ENCODE results near the gene PSMA4. TPM values are rescaled to one million over a fixed set of nuclear protein-coding genes. Genes with fewer than 3 reads are reported as not detected.
A peak's percentile ranks its signal among the peaks of the same experiment; 100 is the strongest.
"Not testable (repeated sequence)": the region's sequence is repeated elsewhere in the genome, so short reads cannot be mapped to it uniquely, and the experiment has no call there.

PSMA4 gene
- total and polyA plus RNA-seq, 2 of the 8 experiments (the other 6 are each of a cell fraction or from before 2014, with no cell fraction given) = 348 to 445 TPM

DNA sequence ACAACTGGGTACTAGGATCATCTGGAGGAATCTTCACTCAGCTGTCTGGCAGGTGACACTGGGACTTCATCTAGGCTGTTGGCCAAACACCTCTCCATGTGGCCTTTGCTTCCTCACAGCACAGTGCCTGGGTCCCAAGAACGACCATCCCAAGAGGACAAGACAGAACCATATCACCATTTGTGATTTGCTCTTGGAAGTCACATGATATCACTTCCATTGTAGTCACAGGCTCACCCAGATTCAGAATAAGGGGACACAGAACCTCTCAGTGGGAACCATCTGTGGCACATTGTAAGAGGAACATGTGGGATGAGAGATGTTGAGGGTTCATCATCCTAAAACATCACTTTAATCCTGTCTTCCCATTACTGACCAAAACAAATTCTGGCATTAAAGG is 1.9 kb upstream of the PSMA4 start (continued):
- TF ChIP-seq, protein P1, sequence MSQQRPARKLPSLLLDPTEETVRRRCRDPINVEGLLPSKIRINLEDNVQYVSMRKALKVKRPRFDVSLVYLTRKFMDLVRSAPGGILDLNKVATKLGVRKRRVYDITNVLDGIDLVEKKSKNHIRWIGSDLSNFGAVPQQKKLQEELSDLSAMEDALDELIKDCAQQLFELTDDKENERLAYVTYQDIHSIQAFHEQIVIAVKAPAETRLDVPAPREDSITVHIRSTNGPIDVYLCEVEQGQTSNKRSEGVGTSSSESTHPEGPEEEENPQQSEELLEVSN (IDR thresholded peaks at IDR 0.05) = no peak
- no peak for TF ChIP-seq CHD2 (IDR thresholded peaks at IDR 0.05; ENCODE audit: low read length)

DNA sequence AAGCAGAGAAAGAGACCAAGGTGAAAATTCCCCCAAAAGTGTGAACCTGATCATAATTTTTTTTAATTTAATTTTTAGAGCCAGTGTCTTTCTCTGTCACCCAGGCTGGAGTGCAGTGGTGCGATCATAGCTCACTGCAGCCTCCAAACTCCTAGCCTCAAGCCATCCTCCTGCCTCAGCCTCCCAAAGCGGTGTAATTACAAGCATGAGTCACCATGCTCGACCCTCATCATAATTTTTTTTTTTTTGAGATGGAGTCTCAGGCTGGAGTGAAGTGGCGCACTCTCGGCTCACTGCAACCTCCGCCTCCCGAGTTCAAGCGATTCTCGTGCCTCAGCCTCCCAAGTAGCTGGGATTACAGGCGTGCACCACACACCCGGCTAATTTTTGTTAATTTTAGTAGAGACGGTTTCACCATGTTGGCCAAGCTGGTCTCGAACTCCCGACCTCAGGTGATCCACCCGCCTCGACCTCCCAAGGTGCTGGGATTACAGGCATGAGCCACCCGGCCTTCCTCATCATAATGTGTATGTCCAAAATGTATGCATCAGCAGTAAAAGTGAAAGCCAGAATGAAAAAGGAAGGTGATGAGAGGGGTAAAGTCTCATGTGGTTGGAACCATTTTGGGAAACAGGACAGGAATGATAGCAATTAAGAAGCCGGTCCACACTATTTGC is 642 bp upstream of the PSMA4 start:
- not testable (repeated sequence) for H3K27me3 ChIP-seq (replicated peaks in 1 of 4; ENCODE audit: control insufficient read depth in 3 of 4, extremely low read depth in 1 of 4, insufficient read depth in 3 of 4, low read length in 3 of 4); H2BK120ac ChIP-seq (replicated peaks; ENCODE audit: low read depth, low read length); H2BK20ac ChIP-seq (ENCODE audit: low read length); H3K56ac ChIP-seq (replicated peaks; ENCODE audit: insufficient read length, low read depth, low read length); FAIRE-seq; H3K23me2 ChIP-seq (ENCODE audit: low read depth, low read length); H3K14ac ChIP-seq (ENCODE audit: insufficient read length); H2BK12ac ChIP-seq (ENCODE audit: low read depth, low read length); H3K23ac ChIP-seq (ENCODE audit: insufficient read length); H3K9me3 ChIP-seq (ENCODE audit: insufficient read depth in 2 of 2, low read depth in 1 of 2, low read length in 1 of 2); DNase-seq (ENCODE audit: low read depth in 1 of 2, low spot score in 2 of 2); H3K4ac ChIP-seq (replicated peaks; ENCODE audit: insufficient read length, low read depth, low read length); H2BK15ac ChIP-seq (ENCODE audit: low read length); H3K79me1 ChIP-seq (ENCODE audit: low read depth, low read length); H3K4me1 ChIP-seq (replicated peaks in 1 of 4; ENCODE audit: control insufficient read depth in 3 of 4, insufficient read depth in 4 of 4, low read length in 3 of 4); H2AK5ac ChIP-seq (ENCODE audit: low read depth, low read length); H4K8ac ChIP-seq (ENCODE audit: extremely low read depth, insufficient read depth, low read length); H4K20me1 ChIP-seq (replicated peaks in 1 of 2; ENCODE audit: control insufficient read depth in 1 of 2, insufficient read depth in 2 of 2, low read length in 2 of 2)
- H3K4me3 ChIP-seq (ENCODE audit: extremely low read depth in 1 of 4, insufficient read depth in 2 of 4, low read depth in 3 of 4, low read length in 4 of 4) = peak overlapping the region; percentile 82 to 93 (median 92)
- peaks cover 2 to 26% (median 6%) of the 10 kb centered on the region in 4 experiments; a peak in 7 of 8 replicates for H3K36me3 ChIP-seq (ENCODE audit: control insufficient read depth in 2 of 4, insufficient read depth in 4 of 4, low read length in 3 of 4)
- WGBS, 2 experiments (ENCODE audit: extremely low coverage in 1 of 2, insufficient coverage in 1 of 2, insufficient read length in 1 of 2, insufficient replicate concordance in 2 of 2, low coverage in 1 of 2, low lambda C conversion rate in 2 of 2, missing lambda C conversion rate in 1 of 2) = 90% methylated on average over 18 of the region's 18 CpGs; no CpG with 5 or more reads in 1 of the 2 experiments
- CTCF ChIA-PET (ENCODE audit: partially characterized antibody) = interaction anchor here (0.6 to 1.0 kb wide), 3 partner anchors 80 to 232 kb away, joined by 3 to 5 read pairs (median 3); no protein-coding TSS in a partner anchor
- peak overlapping the region; percentile 96 for H4K91ac ChIP-seq (replicated peaks; ENCODE audit: insufficient read length, low read length)
- peak overlapping the region; percentile 89 for H2BK5ac ChIP-seq (ENCODE audit: low read depth, low read length)
- peak overlapping the region; percentile 95 for H4K5ac ChIP-seq (ENCODE audit: insufficient read length, low read depth, low read length)
- H3K27ac ChIP-seq (ENCODE audit: low read depth, low read length) = peak overlapping the region; percentile 92; the same call in 1 of the 2 replicates
- peak overlapping the region; percentile 78 to 94 for H3K4me2 ChIP-seq (ENCODE audit: insufficient read depth in 1 of 2, low read depth in 2 of 2, low read length in 2 of 2)
- peak overlapping the region in 2 of 4 experiments; percentile 88 to 89; a peak in 5 of 7 replicates for H3K9ac ChIP-seq (replicated peaks in 1 of 4; ENCODE audit: extremely low read depth in 1 of 4, low read depth in 3 of 4, low read length in 3 of 4)
- H3K79me2 ChIP-seq (ENCODE audit: control insufficient read depth in 1 of 2, insufficient read depth in 2 of 2, low read length in 2 of 2) = peaks cover 0 to 22% of the 10 kb centered on the region in 2 experiments; a peak in 2 of 4 replicates
- peak overlapping the region; percentile 90 for H2AFZ ChIP-seq (ENCODE audit: low read length)
- peak overlapping the region; percentile 67; the same call in 1 of the 2 replicates for H3K18ac ChIP-seq (ENCODE audit: extremely low read depth, low read length)
- POLR2A ChIA-PET (ENCODE audit: partially characterized antibody) = interaction anchor here (0.8 to 2.9 kb wide), 13 partner anchors 10 to 241 kb away, joined by 3 to 17 read pairs (median 5); partner anchors contain the start of genes CHRNA5, HYKK and IREB2

Data from H1 (cell line).